ENCODE results near the gene DBNDD1.

- TF ChIP-seq GATA2 (IDR thresholded peaks at IDR 0.05; ENCODE audit: low read depth, low read length) = no peak
- no peak for TF ChIP-seq GATA3 (IDR thresholded peaks at IDR 0.05; ENCODE audit: low read depth, low read length)
Measured at GRCh38 chr16:89984216-89984615, 35.0 kb downstream of the DBNDD1 start.

Measured in SH-SY5Y (cell line).